ENCODE results near the gene GPBAR1. TPM values are rescaled to one million over a fixed set of nuclear protein-coding genes. Genes with fewer than 3 reads are reported as not detected.

Gene GPBAR1
- total RNA-seq, 1 donor from 2014 or later, result 34.8 TPM

GRCh38 chr2:218238887-218239286 lies 21.9 kb upstream of the GPBAR1 start:
- no peak for DNase-seq (ENCODE audit: low spot score)

- DNase-seq (ENCODE audit: low spot score), result no peak
These were observed 16.6 kb upstream of the GPBAR1 start for GRCh38 chr2:218244204-218244603.

- no peak for DNase-seq (ENCODE audit: low spot score)
These were observed 16.1 kb upstream of the GPBAR1 start for GRCh38 chr2:218244665-218245064.

GRCh38 chr2:218245214-218245613 lies 15.6 kb upstream of the GPBAR1 start:
- no peak for DNase-seq (ENCODE audit: low spot score)

GRCh38 chr2:218249691-218250090 lies 11.1 kb upstream of the GPBAR1 start:
- DNase-seq (ENCODE audit: low spot score), result peak; percentile 72

- peak; percentile 57 for DNase-seq (ENCODE audit: low spot score)
These were observed 8.1 kb upstream of the GPBAR1 start for GRCh38 chr2:218252509-218253231.

DNA sequence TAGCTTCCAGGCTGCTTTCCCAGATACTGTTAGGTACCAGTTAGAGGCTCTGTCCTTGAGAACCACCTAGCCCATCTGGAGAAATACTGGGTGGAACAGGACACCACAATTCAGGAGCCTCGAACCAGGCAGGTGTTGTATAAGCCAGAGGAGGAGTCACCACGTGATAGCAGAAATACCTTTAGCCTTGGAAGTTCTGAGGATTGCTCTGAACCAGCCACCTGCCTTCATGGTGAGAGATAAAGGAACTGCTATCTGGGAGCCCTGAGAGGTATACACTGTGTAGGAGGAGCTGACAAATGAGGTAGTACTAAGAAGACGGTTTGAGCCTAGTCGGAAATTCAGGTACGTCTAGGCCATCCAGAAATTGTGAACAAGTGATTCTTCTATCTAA lies 7.6 kb upstream of the GPBAR1 start:
- no peak for DNase-seq (ENCODE audit: low spot score)

DNA sequence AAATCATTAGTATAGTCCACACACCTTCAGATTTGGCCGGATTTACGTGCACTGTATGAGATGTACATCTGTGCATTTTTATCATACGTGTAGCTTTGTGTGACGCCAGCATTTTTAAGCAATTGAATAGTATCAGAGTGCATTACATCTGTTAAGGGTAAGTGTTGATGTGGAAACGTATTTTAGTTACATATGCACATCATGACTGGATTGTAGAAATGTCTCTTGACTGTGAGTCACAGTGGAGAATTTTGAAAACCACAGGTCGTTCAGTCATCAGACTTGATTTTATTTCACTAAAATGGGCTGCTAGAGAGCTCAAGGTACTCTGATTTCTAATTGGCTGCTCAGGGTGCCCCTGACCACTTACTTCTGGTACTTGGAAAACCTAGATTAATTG lies 5.4 kb upstream of the GPBAR1 start:
- DNase-seq (ENCODE audit: low spot score), result no peak

- DNase-seq (ENCODE audit: low spot score), result peak; percentile 41
These were observed 4.0 kb upstream of the GPBAR1 start for GRCh38 chr2:218256612-218257350.

GRCh38 chr2:218257390-218257981 lies 3.3 kb upstream of the GPBAR1 start:
- DNase-seq (ENCODE audit: low spot score), result peak; percentile 49

DNA sequence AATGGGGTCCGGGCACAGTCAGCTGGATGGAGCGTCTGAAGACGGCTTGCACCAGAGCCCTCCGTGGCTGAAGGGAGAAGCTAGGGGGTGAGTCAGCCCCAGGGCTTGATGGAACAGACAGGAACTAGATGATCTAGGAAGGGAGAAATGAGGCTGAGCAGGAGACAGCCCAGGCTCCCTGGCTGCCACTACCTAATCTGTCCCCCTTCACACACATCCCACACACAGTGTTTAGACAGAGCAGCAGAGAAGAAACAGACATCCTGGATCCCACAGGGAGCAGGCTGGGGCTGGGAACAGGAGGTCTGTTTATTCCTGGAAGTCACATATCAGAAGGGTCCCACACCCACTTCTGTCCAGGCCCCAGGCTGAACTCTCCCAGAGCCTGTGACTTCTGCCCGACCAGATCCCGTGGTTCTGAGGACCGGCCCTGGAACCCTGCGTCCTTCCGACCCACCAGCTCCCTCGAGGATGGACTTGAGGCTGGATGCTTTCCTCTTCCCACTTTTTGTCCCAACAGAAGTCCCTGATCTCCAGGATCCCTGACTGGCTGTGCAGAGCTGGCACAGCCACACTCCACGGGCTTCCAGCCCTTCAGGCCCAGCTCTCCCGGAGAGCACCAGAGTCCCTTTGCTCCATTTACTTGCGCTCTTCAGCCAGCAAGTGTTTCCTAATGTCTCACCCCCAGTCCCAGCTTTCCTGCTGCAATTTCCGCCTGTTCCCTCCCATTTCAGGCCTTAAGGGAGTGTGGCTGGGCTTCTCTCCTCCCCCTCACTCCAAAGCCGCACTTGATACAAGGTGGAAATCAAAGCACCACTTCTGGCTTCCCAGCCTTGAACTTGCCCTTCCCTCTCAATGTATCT lies 1.5 kb upstream of the GPBAR1 start:
- DNase-seq (ENCODE audit: low spot score), result peak; percentile 89

GRCh38 chr2:218260166-218260565 lies 649 bp upstream of the GPBAR1 start:
- DNase-seq (ENCODE audit: low spot score), result no peak

GRCh38 chr2:218261423-218262236 lies 815 bp downstream of the GPBAR1 start:
- DNase-seq (ENCODE audit: low spot score), result peak; percentile 88

DNA sequence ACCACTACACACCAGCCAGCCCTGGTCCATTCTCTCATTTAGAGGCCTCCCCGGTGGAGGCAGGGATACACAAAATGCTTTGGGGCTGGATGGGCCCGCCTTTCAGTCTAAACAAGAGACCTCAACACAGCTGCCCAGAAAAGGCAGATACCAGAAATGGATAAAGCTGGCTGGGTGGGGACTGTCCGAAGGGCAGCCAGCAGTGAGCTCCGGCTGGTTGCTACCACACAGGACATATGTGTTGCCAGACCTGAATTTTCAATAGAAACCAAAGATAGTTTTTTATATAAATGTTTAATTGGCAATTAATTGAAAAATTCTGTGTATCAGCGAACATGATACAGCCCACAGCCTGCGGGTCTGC lies 1.4 kb downstream of the GPBAR1 start:
- no peak for DNase-seq (ENCODE audit: low spot score)

DNA sequence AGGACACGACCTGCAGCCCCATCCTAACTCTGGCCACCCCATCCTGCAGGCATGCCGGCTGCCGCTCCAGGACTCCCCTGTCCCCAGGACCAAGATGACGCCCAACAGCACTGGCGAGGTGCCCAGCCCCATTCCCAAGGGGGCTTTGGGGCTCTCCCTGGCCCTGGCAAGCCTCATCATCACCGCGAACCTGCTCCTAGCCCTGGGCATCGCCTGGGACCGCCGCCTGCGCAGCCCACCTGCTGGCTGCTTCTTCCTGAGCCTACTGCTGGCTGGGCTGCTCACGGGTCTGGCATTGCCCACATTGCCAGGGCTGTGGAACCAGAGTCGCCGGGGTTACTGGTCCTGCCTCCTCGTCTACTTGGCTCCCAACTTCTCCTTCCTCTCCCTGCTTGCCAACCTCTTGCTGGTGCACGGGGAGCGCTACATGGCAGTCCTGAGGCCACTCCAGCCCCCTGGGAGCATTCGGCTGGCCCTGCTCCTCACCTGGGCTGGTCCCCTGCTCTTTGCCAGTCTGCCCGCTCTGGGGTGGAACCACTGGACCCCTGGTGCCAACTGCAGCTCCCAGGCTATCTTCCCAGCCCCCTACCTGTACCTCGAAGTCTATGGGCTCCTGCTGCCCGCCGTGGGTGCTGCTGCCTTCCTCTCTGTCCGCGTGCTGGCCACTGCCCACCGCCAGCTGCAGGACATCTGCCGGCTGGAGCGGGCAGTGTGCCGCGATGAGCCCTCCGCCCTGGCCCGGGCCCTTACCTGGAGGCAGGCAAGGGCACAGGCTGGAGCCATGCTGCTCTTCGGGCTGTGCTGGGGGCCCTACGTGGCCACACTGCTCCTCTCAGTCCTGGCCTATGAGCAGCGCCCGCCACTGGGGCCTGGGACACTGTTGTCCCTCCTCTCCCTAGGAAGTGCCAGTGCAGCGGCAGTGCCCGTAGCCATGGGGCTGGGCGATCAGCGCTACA lies 2.1 kb downstream of the GPBAR1 start:
- DNase-seq (ENCODE audit: low spot score), result peak; percentile 89

GRCh38 chr2:218263817-218264641 lies 3.2 kb downstream of the GPBAR1 start:
- DNase-seq (ENCODE audit: low spot score), result peak; percentile 71

GRCh38 chr2:218264773-218265561 lies 4.2 kb downstream of the GPBAR1 start:
- no peak for DNase-seq (ENCODE audit: low spot score)

DNA sequence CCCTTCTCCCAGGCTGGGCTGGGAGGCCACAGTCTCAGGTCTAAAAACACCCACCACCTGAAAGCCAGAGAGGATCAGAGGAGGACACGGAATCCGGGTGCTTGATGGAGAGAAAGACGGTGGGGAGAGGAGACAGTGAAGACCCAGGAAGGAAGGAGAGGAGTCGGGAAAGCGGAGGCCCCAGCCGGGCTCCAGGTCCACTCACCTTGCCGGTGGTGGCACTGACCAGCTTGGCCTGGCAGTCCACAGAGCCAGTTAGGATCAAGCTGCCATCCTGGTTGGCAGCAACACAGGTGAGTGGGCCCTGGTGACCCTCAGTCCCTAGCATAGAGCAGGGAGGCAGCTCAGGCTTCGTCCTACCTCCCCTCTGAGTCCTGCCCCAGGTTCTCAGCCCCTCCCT lies 4.8 kb downstream of the GPBAR1 start:
- DNase-seq (ENCODE audit: low spot score), result no peak

Measured in mesenteric fat pad (tissue), 1 donor.